Measurements from ENCODE around the gene EEA1. TPM values are rescaled to one million over a fixed set of nuclear protein-coding genes. Genes with fewer than 3 reads are reported as not detected.
A peak's percentile ranks its signal among the peaks of the same experiment; 100 is the strongest.

Gene EEA1
- total and polyA plus RNA-seq, 10 donors = 2.3 to 31.2 (median 20.8) TPM

GRCh38 chr12:92769124-92769901, 159.8 kb downstream of the EEA1 start:
- H3K27me3 ChIP-seq (replicated peaks in 1 of 7) = no peaks in the 10 kb centered on the region
- 29 to 68% (median 47%) methylated on average over 4 of the region's 4 CpGs for WGBS, 5 donors
- peaks cover 0 to 5% (median 0%) of the 10 kb centered on the region in 6 donors for H3K36me3 ChIP-seq
- intact Hi-C loops (cut with DNase I; ENCODE audit: low total_unique reads) = no loop called here
- no peaks in the 10 kb centered on the region for H3K9me3 ChIP-seq
- no peak for DNase-seq
- peak overlapping the region in 2 of 8 donors; percentile 34 to 49 for H3K27ac ChIP-seq
- H3K4me3 ChIP-seq = no peak overlapping the region
- peaks cover 12 to 44% (median 24%) of the 10 kb centered on the region in 6 donors for H3K4me1 ChIP-seq
- TF ChIP-seq POLR2AphosphoS5 (IDR thresholded peaks at IDR 0.05) (no peak), CTCF (IDR thresholded peaks at IDR 0.05 in 8 of 11, conservative IDR thresholded peaks at IDR 0.05 in 3 of 11) (no peak), POLR2A (IDR thresholded peaks at IDR 0.05) (no peak)

GRCh38 chr12:92765871-92766270, 163.2 kb downstream of the EEA1 start:
- intact Hi-C loops (cut with DNase I; ENCODE audit: low total_unique reads) = no loop called here
- DNase-seq = no peak
- no peaks in the 10 kb centered on the region for H3K36me3 ChIP-seq
- no peak overlapping the region for H3K27ac ChIP-seq
- peaks cover 7 to 42% (median 22%) of the 10 kb centered on the region in 6 donors for H3K4me1 ChIP-seq
- no peak for TF ChIP-seq POLR2AphosphoS5 (IDR thresholded peaks at IDR 0.05)
- no peak for TF ChIP-seq CTCF (IDR thresholded peaks at IDR 0.05 in 8 of 11, conservative IDR thresholded peaks at IDR 0.05 in 3 of 11)
- TF ChIP-seq POLR2A (IDR thresholded peaks at IDR 0.05) = no peak
- no peaks in the 10 kb centered on the region for H3K9me3 ChIP-seq
- H3K4me3 ChIP-seq = no peak overlapping the region
- 88 to 94% (median 91%) methylated on average over 1 of the region's 1 CpG for WGBS, 5 donors
- no peaks in the 10 kb centered on the region for H3K27me3 ChIP-seq (replicated peaks in 1 of 7)

GRCh38 chr12:92764831-92765230, 164.3 kb downstream of the EEA1 start:
- no peak for DNase-seq
- Histone ChIP-seq H3K9me3 (no peaks in the 10 kb centered on the region), H3K36me3 (no peaks in the 10 kb centered on the region), H3K27me3 (replicated peaks in 1 of 7) (no peaks in the 10 kb centered on the region), H3K4me1 (peaks cover 4 to 32% (median 16%) of the 10 kb centered on the region in 6 donors), H3K4me3 (no peak overlapping the region), H3K27ac (no peak overlapping the region)
- 85 to 91% (median 87%) methylated on average over 5 of the region's 5 CpGs for WGBS, 5 donors
- TF ChIP-seq POLR2AphosphoS5 (IDR thresholded peaks at IDR 0.05) (no peak), CTCF (IDR thresholded peaks at IDR 0.05 in 8 of 11, conservative IDR thresholded peaks at IDR 0.05 in 3 of 11) (no peak), POLR2A (IDR thresholded peaks at IDR 0.05) (no peak)
- intact Hi-C loops (cut with DNase I; ENCODE audit: low total_unique reads) = no loop called here

DNA sequence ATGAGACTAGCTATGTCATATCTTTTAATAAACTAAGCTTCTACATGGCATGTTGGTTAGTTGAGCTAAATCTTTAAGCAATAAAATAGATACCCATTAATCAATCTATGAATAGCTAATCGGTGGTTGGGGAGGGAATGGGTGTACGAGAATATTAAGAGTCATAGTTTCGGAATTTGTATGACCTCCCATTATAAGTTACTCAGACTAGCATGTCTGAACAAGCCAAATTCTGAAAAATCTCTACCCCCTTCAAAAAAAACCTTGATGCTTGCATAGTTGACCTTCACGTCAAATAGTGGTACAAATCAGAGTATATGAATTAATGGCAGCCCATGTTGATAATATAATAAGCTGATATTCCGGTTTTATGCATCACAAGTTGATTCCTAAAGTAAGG, 166.3 kb downstream of the EEA1 start:
- Histone ChIP-seq H3K9me3 (no peaks in the 10 kb centered on the region), H3K4me3 (no peak overlapping the region), H3K27ac (no peak overlapping the region), H3K27me3 (replicated peaks in 1 of 7) (no peaks in the 10 kb centered on the region), H3K36me3 (no peaks in the 10 kb centered on the region), H3K4me1 (peaks cover 0 to 13% (median 2%) of the 10 kb centered on the region in 6 donors)
- TF ChIP-seq CTCF (IDR thresholded peaks at IDR 0.05 in 8 of 11, conservative IDR thresholded peaks at IDR 0.05 in 3 of 11) = no peak
- no peak for TF ChIP-seq POLR2A (IDR thresholded peaks at IDR 0.05)
- TF ChIP-seq POLR2AphosphoS5 (IDR thresholded peaks at IDR 0.05) = no peak
- WGBS, 5 donors = 92 to 99% (median 93%) methylated on average over 5 of the region's 5 CpGs
- intact Hi-C loops (cut with DNase I; ENCODE audit: low total_unique reads) = no loop called here
- DNase-seq = no peak
